ENCODE data around the gene BMPR2. TPM values are rescaled to one million over a fixed set of nuclear protein-coding genes. Genes with fewer than 3 reads are reported as not detected.

Gene BMPR2
- total RNA-seq, 1 experiment from 2014 or later, result 27.4 TPM

DNA sequence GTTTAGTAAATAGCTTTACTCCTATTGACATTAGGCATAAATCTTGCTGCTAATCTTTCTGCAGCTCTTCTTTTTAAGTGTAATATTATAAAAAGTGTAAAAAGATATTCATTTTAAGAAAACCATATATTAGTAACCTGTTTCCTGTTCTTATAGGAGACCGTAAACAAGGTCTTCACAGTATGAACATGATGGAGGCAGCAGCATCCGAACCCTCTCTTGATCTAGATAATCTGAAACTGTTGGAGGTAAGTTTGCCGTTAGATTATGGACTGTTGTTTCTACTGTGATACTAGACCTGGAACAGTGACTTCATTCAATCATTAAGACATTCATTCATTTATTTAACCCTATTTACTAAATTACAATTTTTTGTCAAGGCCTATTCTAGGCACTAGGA lies 138.6 kb downstream of the BMPR2 start:
- peaks cover 9% of the 10 kb centered on the region for H3K4me1 Mint-ChIP-seq (ENCODE audit: insufficient read depth, unreplicated experiment)
- ChIA-PET POLR2A (no interaction called here), CTCF (interaction anchor here (1.6 kb wide), 1 partner anchor 9 kb away, joined by 4 read pairs; no protein-coding TSS in a partner anchor)
- H3K9me3 Mint-ChIP-seq (ENCODE audit: unreplicated experiment), result no peaks in the 10 kb centered on the region
- BruUV-seq (replicated peaks), result no TSS peak
- H3K27me3 Mint-ChIP-seq (ENCODE audit: insufficient read depth, unreplicated experiment), result no peaks in the 10 kb centered on the region
- intact Hi-C loops (cut with micrococcal nuclease), result no loop called here
- TF ChIP-seq, protein P1, sequence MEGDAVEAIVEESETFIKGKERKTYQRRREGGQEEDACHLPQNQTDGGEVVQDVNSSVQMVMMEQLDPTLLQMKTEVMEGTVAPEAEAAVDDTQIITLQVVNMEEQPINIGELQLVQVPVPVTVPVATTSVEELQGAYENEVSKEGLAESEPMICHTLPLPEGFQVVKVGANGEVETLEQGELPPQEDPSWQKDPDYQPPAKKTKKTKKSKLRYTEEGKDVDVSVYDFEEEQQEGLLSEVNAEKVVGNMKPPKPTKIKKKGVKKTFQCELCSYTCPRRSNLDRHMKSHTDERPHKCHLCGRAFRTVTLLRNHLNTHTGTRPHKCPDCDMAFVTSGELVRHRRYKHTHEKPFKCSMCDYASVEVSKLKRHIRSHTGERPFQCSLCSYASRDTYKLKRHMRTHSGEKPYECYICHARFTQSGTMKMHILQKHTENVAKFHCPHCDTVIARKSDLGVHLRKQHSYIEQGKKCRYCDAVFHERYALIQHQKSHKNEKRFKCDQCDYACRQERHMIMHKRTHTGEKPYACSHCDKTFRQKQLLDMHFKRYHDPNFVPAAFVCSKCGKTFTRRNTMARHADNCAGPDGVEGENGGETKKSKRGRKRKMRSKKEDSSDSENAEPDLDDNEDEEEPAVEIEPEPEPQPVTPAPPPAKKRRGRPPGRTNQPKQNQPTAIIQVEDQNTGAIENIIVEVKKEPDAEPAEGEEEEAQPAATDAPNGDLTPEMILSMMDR (IDR thresholded peaks at IDR 0.05; ENCODE audit: unreplicated experiment), result no peak
- no peak overlapping the region for H3K4me3 Mint-ChIP-seq (ENCODE audit: unreplicated experiment)
- no peak for DNase-seq (ENCODE audit: unreplicated experiment)
- H3K36me3 Mint-ChIP-seq (ENCODE audit: insufficient read depth, unreplicated experiment), result peaks cover 33% of the 10 kb centered on the region
- H3K27ac Mint-ChIP-seq (ENCODE audit: low read depth, unreplicated experiment), result peak overlapping the region; percentile 42

DNA sequence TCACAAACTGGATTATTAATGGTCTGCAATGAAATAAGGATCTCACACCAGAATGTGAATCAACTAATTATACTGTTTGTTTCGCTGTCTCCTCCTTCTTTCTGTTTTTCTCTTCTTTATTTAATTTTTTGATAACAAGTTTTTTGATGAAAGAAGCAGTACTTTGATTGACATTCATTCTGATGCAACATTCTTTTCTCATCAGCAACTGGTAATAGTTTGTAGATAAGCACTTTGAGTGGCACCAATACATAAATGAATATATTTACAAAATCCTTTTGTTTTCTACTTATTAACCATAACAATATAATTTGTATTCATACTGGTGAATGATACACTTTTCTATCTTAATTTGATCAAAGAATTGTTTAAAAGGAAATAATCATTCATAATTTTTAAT lies 143.3 kb downstream of the BMPR2 start:
- BruUV-seq (replicated peaks), result no TSS peak
- POLR2A ChIA-PET, result no interaction called here
- intact Hi-C loops (cut with micrococcal nuclease), result no loop called here
- Mint-ChIP-seq H3K27me3 (ENCODE audit: insufficient read depth, unreplicated experiment) (no peaks in the 10 kb centered on the region), H3K36me3 (ENCODE audit: insufficient read depth, unreplicated experiment) (peaks cover 50% of the 10 kb centered on the region), H3K27ac (ENCODE audit: low read depth, unreplicated experiment) (no peak overlapping the region), H3K4me1 (ENCODE audit: insufficient read depth, unreplicated experiment) (no peaks in the 10 kb centered on the region), H3K9me3 (ENCODE audit: unreplicated experiment) (no peaks in the 10 kb centered on the region), H3K4me3 (ENCODE audit: unreplicated experiment) (no peak overlapping the region)
- DNase-seq (ENCODE audit: unreplicated experiment), result no peak
- TF ChIP-seq, protein P1 (IDR thresholded peaks at IDR 0.05; ENCODE audit: unreplicated experiment), result no peak
- CTCF ChIA-PET, result no interaction called here

DNA sequence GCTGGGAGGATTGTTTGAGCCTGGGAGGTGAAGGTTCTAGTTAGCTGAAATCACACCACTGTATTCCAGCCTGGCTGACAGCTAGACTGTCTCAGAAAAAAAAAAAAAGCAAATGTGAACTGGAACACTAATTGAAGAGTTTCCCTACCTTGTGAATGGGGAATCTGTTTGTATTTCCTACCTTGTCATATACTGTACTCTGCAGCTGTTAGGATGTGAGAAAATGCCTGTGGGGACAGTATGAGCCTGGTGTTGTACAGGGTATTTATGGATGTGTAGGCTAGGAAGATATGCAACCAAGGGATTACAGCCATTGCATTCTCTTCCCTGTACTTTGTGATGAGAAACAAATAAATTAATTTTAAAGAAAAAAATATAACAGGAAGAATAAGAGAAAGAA lies 145.3 kb downstream of the BMPR2 start:
- TF ChIP-seq, protein P1 (IDR thresholded peaks at IDR 0.05; ENCODE audit: unreplicated experiment), result no peak
- ChIA-PET CTCF (no interaction called here), POLR2A (no interaction called here)
- DNase-seq (ENCODE audit: unreplicated experiment), result no peak
- BruUV-seq (replicated peaks), result no TSS peak
- H3K9me3 Mint-ChIP-seq (ENCODE audit: unreplicated experiment), result no peaks in the 10 kb centered on the region
- peaks cover 39% of the 10 kb centered on the region for H3K36me3 Mint-ChIP-seq (ENCODE audit: insufficient read depth, unreplicated experiment)
- H3K27ac Mint-ChIP-seq (ENCODE audit: low read depth, unreplicated experiment), result no peak overlapping the region
- no peak overlapping the region for H3K4me3 Mint-ChIP-seq (ENCODE audit: unreplicated experiment)
- H3K27me3 Mint-ChIP-seq (ENCODE audit: insufficient read depth, unreplicated experiment), result no peaks in the 10 kb centered on the region
- intact Hi-C loops (cut with micrococcal nuclease), result no loop called here
- no peaks in the 10 kb centered on the region for H3K4me1 Mint-ChIP-seq (ENCODE audit: insufficient read depth, unreplicated experiment)

DNA sequence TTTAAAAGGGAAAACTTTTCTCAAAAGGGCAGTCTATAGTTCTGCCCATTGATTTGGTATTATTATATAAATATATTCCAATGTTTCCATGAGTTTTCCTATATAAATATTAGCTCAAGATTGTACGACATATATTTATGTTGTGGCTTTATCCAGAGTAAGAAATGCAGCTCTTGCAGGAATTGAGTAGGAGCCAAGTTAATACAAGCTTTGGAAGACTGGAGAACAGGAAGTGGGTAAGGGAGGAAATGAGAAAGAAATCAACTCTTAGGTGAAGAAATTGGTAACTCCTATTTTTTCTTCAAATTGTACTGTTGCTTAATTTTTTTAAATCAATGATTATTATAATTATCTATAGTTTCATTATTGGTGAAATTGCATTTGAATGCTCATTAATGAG lies 153.3 kb downstream of the BMPR2 start:
- ChIA-PET CTCF (no interaction called here), POLR2A (no interaction called here)
- peak overlapping the region; percentile 57 for H3K27ac Mint-ChIP-seq (ENCODE audit: low read depth, unreplicated experiment)
- no peaks in the 10 kb centered on the region for H3K4me1 Mint-ChIP-seq (ENCODE audit: insufficient read depth, unreplicated experiment)
- intact Hi-C loops (cut with micrococcal nuclease), result no loop called here
- TF ChIP-seq, protein P1 (IDR thresholded peaks at IDR 0.05; ENCODE audit: unreplicated experiment), result no peak
- H3K9me3 Mint-ChIP-seq (ENCODE audit: unreplicated experiment), result no peaks in the 10 kb centered on the region
- no peak overlapping the region for H3K4me3 Mint-ChIP-seq (ENCODE audit: unreplicated experiment)
- BruUV-seq (replicated peaks), result no TSS peak
- no peaks in the 10 kb centered on the region for H3K27me3 Mint-ChIP-seq (ENCODE audit: insufficient read depth, unreplicated experiment)
- peak; percentile 31 for DNase-seq (ENCODE audit: unreplicated experiment)
- peaks cover 9% of the 10 kb centered on the region for H3K36me3 Mint-ChIP-seq (ENCODE audit: insufficient read depth, unreplicated experiment)
